ENCODE data around the gene CRIP1. TPM values are rescaled to one million over a fixed set of nuclear protein-coding genes. Genes with fewer than 3 reads are reported as not detected.

The CRIP1 gene
- total RNA-seq, 1 donor from 2014 or later, result 65.9 TPM

DNA sequence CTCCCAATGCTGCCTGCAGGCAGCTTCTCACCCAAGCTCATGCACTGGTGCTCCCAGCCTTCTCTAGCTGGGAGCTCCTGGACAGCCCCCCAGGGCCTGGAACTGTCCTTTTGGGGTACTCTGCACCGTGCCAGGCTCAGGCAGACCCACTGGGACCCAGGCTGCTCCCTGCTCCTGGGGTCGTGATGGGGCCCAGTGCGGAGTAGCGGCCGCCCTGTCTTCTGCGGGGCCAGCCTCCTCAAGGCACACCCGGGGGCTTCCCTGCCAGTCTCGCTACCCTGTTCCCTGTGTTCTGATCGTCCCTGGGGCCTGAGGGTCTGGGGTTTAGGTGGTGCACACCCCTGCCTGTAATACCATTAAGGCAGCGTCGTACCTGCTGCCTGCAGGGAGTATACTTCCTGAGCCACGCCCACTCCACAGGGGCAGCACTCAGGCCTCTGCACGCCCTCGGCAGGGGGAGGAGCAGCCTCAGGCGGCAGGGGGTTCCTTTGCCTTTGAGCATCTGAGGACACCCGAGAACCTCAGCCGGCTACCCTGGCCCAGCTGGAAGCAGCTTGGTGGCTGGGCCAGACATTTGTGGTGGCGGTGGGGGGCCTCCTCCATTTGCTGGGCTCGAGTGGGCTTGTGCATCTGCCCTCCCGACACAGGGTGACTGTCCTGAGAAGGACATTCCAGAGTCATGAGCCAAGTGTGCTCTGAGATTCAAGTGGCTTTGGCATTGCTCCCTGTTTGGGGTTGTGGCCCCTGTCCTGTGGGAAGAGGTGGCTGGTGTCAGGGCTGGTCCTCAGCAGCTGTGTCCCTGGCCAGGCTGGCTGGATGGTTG, 21.3 kb upstream of the CRIP1 start:
- intact Hi-C loops (cut with micrococcal nuclease), result no loop called here
- H3K4me3 ChIP-seq, result peak overlapping the region; percentile 92
- no peaks in the 10 kb centered on the region for H3K27me3 ChIP-seq (ENCODE audit: low read depth)
- peak; percentile 71 for DNase-seq
- peaks cover 49% of the 10 kb centered on the region for H3K36me3 ChIP-seq
- no peaks in the 10 kb centered on the region for H3K9me3 ChIP-seq (replicated peaks)
- peaks cover 68% of the 10 kb centered on the region for H3K4me1 ChIP-seq
- peak overlapping the region; percentile 100 for H3K27ac ChIP-seq (replicated peaks)
- TF ChIP-seq CTCF (IDR thresholded peaks at IDR 0.05; ENCODE audit: borderline replicate concordance), result no peak

DNA sequence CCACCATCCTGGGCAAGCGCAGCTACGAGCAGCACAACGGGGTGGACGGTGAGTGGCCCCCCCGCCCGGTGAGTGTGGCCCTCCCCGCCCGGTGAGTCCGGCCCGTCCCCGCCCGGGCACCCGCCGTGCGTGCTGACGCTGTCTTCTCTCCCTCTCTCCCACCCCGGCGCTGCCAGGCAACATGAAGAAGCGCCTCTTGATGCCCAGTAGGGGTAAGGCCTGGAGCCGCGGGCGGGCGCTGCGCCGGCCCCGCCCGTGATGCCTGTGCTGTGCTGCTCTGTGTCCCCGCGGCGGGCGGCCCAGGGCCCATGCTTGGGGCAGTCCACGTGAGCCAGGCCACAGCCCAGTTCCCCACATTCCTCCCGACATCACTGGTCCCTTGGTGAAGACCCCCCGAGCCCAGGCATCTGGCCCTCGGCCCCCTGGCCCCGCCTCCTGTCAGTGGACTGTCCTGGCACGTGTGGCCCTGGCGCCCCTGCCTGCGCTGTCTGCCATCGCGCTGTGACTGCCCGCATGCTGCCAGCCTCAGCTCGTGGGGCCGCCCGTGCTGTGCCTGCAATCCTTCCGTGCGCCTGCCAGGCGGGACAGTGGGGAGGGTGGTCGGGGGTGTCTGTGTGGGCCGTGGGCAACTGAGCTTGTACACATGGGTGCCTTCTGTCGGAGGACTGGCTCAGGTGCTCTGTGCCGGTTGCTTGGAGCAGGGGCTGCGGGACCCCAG, 20.0 kb upstream of the CRIP1 start:
- peak overlapping the region; percentile 92 for H3K4me3 ChIP-seq
- H3K36me3 ChIP-seq, result peaks cover 37% of the 10 kb centered on the region
- H3K4me1 ChIP-seq, result peaks cover 80% of the 10 kb centered on the region
- intact Hi-C loops (cut with micrococcal nuclease), result no loop called here
- no peaks in the 10 kb centered on the region for H3K9me3 ChIP-seq (replicated peaks)
- H3K27me3 ChIP-seq (ENCODE audit: low read depth), result no peaks in the 10 kb centered on the region
- TF ChIP-seq CTCF (IDR thresholded peaks at IDR 0.05; ENCODE audit: borderline replicate concordance), result no peak
- H3K27ac ChIP-seq (replicated peaks), result peak overlapping the region; percentile 100
- peak; percentile 85 for DNase-seq

DNA sequence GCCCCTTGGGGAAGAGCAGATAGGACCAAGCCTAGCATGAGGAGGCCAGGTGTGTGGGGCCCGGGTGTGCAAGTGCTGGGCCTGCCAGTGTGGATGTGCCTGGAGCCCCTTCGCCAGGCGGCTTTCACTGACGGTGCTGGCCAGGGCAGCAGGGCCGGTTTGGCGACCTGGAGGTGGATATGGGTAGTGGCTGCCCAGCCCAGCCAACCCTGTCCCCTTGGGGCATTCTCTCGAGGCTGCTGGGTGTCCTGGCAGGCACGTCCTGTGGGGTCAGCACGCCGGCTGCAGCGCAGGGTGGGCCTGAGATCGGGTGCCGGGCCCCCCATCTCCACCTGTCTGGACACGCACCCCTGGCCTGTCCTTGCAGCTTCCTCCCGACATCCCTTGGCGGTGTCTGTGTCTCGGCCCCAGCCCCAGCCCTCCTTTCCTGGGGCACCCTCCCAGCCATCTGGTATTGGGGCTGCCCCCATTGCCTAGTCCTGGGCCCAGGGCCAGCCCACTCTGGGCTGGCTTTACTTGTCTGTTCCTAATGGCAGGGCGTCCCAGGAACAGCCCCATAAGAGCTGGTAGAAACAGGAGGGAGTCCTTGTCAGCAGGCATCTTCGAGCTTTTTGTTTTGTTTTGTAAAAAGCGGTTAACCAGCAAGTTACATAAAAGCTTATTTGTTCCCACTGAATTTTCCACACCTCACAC, 19.3 kb upstream of the CRIP1 start:
- Histone ChIP-seq H3K27ac (replicated peaks) (peak overlapping the region; percentile 100), H3K4me3 (peak overlapping the region; percentile 92), H3K9me3 (replicated peaks) (no peaks in the 10 kb centered on the region), H3K36me3 (peaks cover 37% of the 10 kb centered on the region), H3K27me3 (ENCODE audit: low read depth) (no peaks in the 10 kb centered on the region), H3K4me1 (peaks cover 87% of the 10 kb centered on the region)
- TF ChIP-seq CTCF (IDR thresholded peaks at IDR 0.05; ENCODE audit: borderline replicate concordance), result no peak
- intact Hi-C loops (cut with micrococcal nuclease), result no loop called here
- DNase-seq, result no peak

DNA sequence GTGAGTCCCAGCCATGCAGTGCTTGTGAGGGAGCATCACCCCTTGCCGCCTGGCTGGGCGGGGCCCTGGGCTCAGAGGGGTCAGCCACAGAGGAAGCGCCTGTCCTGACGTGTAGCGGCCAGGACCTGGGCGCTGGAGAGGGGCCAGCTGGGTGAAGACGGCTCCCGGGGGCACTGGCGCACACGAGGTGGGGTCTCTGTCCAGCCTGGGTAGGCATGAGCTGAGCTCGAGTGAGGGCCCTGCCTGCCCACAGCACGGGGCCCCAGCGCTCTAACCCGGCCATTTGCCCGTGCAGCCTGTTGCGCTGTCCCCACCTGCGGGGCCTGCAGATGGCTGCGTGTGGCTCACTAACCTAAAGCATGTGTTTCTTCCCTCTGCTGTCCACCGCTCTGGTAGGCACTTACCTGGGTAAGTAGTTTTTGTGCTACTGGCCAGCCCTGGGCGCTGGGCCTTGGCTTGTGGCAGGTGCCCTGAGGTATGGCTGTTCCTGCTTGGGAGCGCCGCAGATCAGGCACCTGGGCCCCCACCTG, 18.7 kb upstream of the CRIP1 start:
- peak overlapping the region; percentile 92 for H3K4me3 ChIP-seq
- peaks cover 87% of the 10 kb centered on the region for H3K4me1 ChIP-seq
- no peak for DNase-seq
- peaks cover 34% of the 10 kb centered on the region for H3K36me3 ChIP-seq
- peak overlapping the region; percentile 100 for H3K27ac ChIP-seq (replicated peaks)
- intact Hi-C loops (cut with micrococcal nuclease), result no loop called here
- no peak for TF ChIP-seq CTCF (IDR thresholded peaks at IDR 0.05; ENCODE audit: borderline replicate concordance)
- H3K9me3 ChIP-seq (replicated peaks), result no peaks in the 10 kb centered on the region
- no peaks in the 10 kb centered on the region for H3K27me3 ChIP-seq (ENCODE audit: low read depth)

DNA sequence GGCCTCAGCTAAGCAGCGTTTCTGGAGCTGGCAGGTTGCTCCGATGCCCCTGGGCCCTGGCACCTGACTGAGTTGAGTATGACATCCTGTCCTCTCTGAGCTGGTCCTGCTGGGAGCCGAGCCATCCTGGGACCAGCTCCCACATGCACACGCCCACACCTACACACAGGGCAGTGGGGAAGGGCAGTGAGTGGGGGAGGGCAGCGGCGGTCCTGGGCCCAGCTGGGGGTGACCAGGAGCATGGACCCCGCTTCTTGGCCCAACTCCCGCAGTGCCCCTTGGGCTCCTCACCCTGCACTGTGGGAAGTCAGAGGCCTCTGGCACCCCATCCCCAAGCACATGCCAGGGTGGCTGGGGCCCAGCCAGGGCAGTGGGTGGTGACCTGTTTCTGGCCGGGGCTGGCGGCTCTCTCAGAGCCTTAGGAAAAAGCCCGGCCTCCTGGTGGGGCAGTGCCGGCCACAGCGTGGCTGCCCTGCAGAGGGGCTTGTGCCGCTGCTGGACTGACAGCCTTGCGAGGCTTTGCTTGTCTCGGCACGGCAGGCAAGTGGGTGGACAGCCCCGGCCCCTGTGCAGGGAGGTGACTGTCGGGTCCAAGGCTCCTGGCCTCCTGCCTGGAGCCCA, 18.0 kb upstream of the CRIP1 start:
- TF ChIP-seq CTCF (IDR thresholded peaks at IDR 0.05; ENCODE audit: borderline replicate concordance), result peak; percentile 25
- peaks cover 27% of the 10 kb centered on the region for H3K36me3 ChIP-seq
- intact Hi-C loops (cut with micrococcal nuclease), result no loop called here
- peak overlapping the region; percentile 92 for H3K4me3 ChIP-seq
- DNase-seq, result peak; percentile 72
- H3K27ac ChIP-seq (replicated peaks), result peak overlapping the region; percentile 100
- no peaks in the 10 kb centered on the region for H3K27me3 ChIP-seq (ENCODE audit: low read depth)
- peaks cover 87% of the 10 kb centered on the region for H3K4me1 ChIP-seq
- H3K9me3 ChIP-seq (replicated peaks), result no peaks in the 10 kb centered on the region
